ENCODE results near the gene LRRC71. TPM values are rescaled to one million over a fixed set of nuclear protein-coding genes. Genes with fewer than 3 reads are reported as not detected.

The LRRC71 gene
- total RNA-seq: not detected

DNA sequence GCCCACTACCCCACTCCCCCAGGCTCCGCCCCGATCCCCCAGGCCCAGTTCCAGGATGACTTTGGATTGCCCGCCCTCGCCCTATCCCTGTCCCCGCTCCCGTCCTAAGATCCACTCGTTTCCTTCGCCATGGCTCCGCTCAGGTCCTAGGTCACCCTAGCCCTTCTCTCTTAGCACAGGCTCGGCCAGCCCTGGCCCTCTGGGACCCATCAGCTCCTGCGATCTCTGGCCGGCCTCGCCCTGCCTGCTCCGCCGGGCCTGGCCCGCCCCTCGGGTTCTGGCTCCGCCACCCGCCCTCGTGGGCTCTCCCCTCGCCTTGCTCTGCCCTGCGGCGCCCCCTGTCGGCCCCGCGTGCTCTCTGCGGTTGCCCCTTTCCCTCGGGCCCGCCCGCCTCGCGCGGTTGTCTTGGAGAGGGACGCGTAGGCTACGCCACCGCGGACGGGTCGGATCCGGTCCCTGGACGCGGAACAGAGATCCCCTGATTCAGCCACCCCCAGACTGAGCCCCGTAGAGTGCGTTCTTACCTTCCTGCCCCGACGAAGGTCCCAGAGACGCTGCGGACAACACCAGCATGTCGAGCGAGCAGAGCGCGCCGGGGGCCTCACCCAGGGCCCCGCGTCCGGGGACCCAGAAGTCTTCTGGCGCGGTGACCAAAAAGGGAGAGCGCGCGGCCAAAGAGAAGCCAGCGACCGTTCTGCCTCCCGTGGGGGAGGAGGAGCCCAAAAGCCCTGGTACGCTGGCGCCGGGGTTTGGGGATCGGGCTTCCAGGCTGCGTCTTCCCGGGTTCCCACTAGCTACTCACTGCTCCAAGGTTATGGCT is at the start of gene LRRC71:
Gene LRRC71, plus strand, starts transcription at position 400 of the 820 bp plus-strand sequence. Its CDS starts 172 bp downstream, at position 572.
- ChIA-PET CTCF (interaction anchor here (0.8 to 1.4 kb wide), 6 partner anchors 8 to 61 kb away, joined by 3 to 5 read pairs (median 4); no protein-coding TSS in a partner anchor), POLR2A (no interaction called here)
- H3K27ac Mint-ChIP-seq: no peak within 1 kb of the TSS
- H3K4me1 Mint-ChIP-seq (ENCODE audit: low read depth): peaks cover 10% of the 10 kb centered on the region
- DNase-seq (peak; percentile 81), ATAC-seq (peak; percentile 92)
- no peak within 1 kb of the TSS for H3K4me3 Mint-ChIP-seq
- no peaks in the 10 kb centered on the region for H3K9me3 Mint-ChIP-seq (ENCODE audit: insufficient read depth)
- H3K27me3 Mint-ChIP-seq (ENCODE audit: low read depth): peaks cover 75% of the 10 kb centered on the region
- H3K36me3 Mint-ChIP-seq (ENCODE audit: low read depth): no peaks in the 10 kb centered on the region

GRCh38 chr1:156873659-156874058 is 46.8 kb upstream of the LRRC71 start:
- Mint-ChIP-seq H3K36me3 (ENCODE audit: low read depth) (no peaks in the 10 kb centered on the region), H3K4me3 (no peak overlapping the region), H3K27ac (no peak overlapping the region), H3K27me3 (ENCODE audit: low read depth) (peaks cover 3% of the 10 kb centered on the region), H3K9me3 (ENCODE audit: insufficient read depth) (no peaks in the 10 kb centered on the region), H3K4me1 (ENCODE audit: low read depth) (peaks cover 6% of the 10 kb centered on the region)
- no peak for DNase-seq
- ChIA-PET POLR2A (no interaction called here), CTCF (interaction anchor here (1.3 to 1.9 kb wide), 2 partner anchors 14 to 16 kb away, joined by 3 to 6 read pairs; partner anchors contain the start of gene INSRR)
- ATAC-seq: no peak

DNA sequence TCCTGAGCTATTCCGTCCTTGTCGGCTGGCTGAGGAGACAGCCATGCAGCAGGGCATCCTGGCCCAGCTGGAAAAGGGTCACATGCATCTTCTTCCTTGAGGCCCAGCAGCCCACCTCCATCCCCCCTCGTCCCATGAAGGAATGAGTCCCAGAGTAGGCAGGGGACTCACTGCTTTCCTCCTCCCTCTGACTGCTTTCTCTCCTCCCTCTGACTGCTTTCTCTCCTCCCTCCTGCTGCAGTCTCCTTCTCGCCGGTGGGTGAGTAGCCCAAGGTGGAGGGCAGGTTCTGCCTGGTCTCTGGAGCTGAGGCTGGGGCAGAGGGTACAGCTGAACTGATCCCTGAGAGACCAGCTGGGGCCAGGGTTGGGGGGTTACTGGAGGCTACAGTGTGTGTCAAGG is 46.3 kb upstream of the LRRC71 start:
- CTCF ChIA-PET: interaction anchor here (0.7 to 1.9 kb wide), 5 partner anchors 13 to 35 kb away, joined by 3 to 7 read pairs (median 3); partner anchors contain the start of gene INSRR
- ATAC-seq: no peak
- no peak overlapping the region for H3K27ac Mint-ChIP-seq
- peaks cover 5% of the 10 kb centered on the region for H3K27me3 Mint-ChIP-seq (ENCODE audit: low read depth)
- DNase-seq: no peak
- peaks cover 4% of the 10 kb centered on the region for H3K4me1 Mint-ChIP-seq (ENCODE audit: low read depth)
- no peaks in the 10 kb centered on the region for H3K36me3 Mint-ChIP-seq (ENCODE audit: low read depth)
- POLR2A ChIA-PET: no interaction called here
- H3K4me3 Mint-ChIP-seq: no peak overlapping the region
- H3K9me3 Mint-ChIP-seq (ENCODE audit: insufficient read depth): no peaks in the 10 kb centered on the region

DNA sequence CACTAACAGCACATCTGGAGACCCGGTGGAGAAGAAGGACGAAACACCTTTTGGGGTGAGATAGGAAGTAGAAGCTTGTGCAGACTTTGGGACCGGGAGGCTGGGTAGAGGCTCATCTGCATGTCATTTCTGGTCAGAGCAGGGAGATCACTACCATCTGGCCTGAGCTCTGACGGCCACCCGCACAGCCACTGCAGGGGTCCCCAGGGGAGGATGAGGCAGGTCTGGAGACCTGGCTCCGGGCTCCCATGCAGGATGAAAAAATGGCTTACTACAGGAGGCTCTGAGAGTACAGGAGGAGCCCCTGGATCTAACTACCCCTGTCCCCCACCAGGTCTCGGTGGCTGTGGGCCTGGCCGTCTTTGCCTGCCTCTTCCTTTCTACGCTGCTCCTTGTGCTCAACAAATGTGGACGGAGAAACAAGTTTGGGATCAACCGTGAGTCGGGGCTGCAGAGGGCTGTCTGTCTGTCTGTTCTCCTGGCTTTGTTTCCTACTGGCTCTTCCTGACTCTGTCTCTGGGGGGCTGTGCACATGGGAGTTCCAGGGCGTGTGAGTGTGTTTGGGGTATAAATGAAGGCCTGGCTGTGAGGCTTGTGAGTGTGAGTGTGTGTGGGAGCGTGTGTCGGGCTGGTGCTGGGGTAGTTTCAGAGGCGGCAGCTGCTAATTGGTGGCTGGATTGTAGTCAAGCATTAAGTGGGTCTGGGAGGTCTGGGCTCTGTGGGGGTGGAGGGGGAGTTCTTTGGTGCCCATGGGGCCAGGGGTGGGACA is 45.7 kb upstream of the LRRC71 start:
- ATAC-seq: no peak
- H3K36me3 Mint-ChIP-seq (ENCODE audit: low read depth): no peaks in the 10 kb centered on the region
- no peak overlapping the region for H3K27ac Mint-ChIP-seq
- no peak for DNase-seq
- H3K27me3 Mint-ChIP-seq (ENCODE audit: low read depth): peaks cover 7% of the 10 kb centered on the region
- ChIA-PET POLR2A (no interaction called here), CTCF (interaction anchor here (0.7 to 1.4 kb wide), 4 partner anchors 13 to 36 kb away, joined by 3 to 7 read pairs (median 3); no protein-coding TSS in a partner anchor)
- H3K4me3 Mint-ChIP-seq: no peak overlapping the region
- H3K9me3 Mint-ChIP-seq (ENCODE audit: insufficient read depth): no peaks in the 10 kb centered on the region
- peaks cover 1% of the 10 kb centered on the region for H3K4me1 Mint-ChIP-seq (ENCODE audit: low read depth)

- no peaks in the 10 kb centered on the region for H3K36me3 Mint-ChIP-seq (ENCODE audit: low read depth)
- no peaks in the 10 kb centered on the region for H3K4me1 Mint-ChIP-seq (ENCODE audit: low read depth)
- ChIA-PET POLR2A (no interaction called here), CTCF (interaction anchor here (1.3 to 1.4 kb wide), 3 partner anchors 14 to 15 kb away, joined by 3 to 7 read pairs (median 4); partner anchors contain the start of gene NTRK1)
- H3K9me3 Mint-ChIP-seq (ENCODE audit: insufficient read depth): no peaks in the 10 kb centered on the region
- H3K4me3 Mint-ChIP-seq: no peak overlapping the region
- ATAC-seq (no peak), DNase-seq (no peak)
- peaks cover 7% of the 10 kb centered on the region for H3K27me3 Mint-ChIP-seq (ENCODE audit: low read depth)
- no peak overlapping the region for H3K27ac Mint-ChIP-seq
Measured at GRCh38 chr1:156875341-156875615, 45.2 kb upstream of the LRRC71 start.

GRCh38 chr1:156876281-156876680 is 44.2 kb upstream of the LRRC71 start:
- no peak for ATAC-seq
- POLR2A ChIA-PET: no interaction called here

DNA sequence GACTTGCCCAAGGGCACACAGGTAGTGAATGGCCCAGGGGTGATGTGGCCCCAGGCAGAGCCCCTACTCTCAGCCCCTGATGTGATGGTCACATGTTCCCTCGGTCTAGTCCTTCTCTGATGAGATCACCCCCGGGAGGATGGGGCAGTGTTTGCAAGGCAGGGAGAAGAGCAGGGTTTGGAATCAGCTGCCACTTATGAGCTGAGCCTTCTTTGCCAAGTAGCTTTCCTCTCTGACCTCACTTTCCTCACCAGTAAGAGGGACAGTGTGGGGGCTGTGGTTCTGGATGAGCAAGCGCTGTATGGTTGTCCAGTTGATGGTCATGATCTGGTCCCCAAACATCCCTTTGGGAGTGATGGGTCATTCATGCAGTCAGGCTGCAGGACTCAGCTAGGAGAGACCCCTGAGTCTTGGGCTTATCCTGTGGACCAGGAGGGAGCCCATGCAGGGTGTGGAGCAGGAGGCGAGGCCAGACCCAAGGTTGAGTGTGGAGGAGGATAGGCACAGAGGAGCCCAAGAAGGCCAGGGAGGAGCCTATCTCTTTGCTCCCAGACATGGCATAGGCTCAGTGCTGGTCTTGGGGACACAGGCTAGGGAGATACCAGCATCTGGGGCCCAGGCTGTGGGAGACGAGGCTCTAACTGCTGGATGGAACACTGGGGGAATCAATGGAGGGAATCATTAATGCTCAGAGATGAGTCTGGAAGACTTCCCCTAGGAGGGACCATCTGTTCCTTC is 42.8 kb upstream of the LRRC71 start:
- POLR2A ChIA-PET: interaction anchor here (0.7 kb wide), 1 partner anchor 60 kb away, joined by 3 read pairs; no protein-coding TSS in a partner anchor
- DNase-seq: no peak
- no peak overlapping the region for H3K4me3 Mint-ChIP-seq
- no peak overlapping the region for H3K27ac Mint-ChIP-seq
- CTCF ChIA-PET: interaction anchor here (1.1 to 3.1 kb wide), 2 partner anchors 13 to 17 kb away, joined by 4 to 22 read pairs; partner anchors contain the start of gene NTRK1
- no peaks in the 10 kb centered on the region for H3K9me3 Mint-ChIP-seq (ENCODE audit: insufficient read depth)
- no peaks in the 10 kb centered on the region for H3K36me3 Mint-ChIP-seq (ENCODE audit: low read depth)
- H3K27me3 Mint-ChIP-seq (ENCODE audit: low read depth): peaks cover 7% of the 10 kb centered on the region
- ATAC-seq: no peak
- H3K4me1 Mint-ChIP-seq (ENCODE audit: low read depth): no peaks in the 10 kb centered on the region

More at GRCh38 chr1:156876281-156876680, 44.2 kb upstream of the LRRC71 start:
- Mint-ChIP-seq H3K27me3 (ENCODE audit: low read depth) (peaks cover 7% of the 10 kb centered on the region), H3K4me3 (no peak overlapping the region), H3K27ac (no peak overlapping the region), H3K9me3 (ENCODE audit: insufficient read depth) (no peaks in the 10 kb centered on the region), H3K36me3 (ENCODE audit: low read depth) (no peaks in the 10 kb centered on the region), H3K4me1 (ENCODE audit: low read depth) (no peaks in the 10 kb centered on the region)
- DNase-seq: no peak
- CTCF ChIA-PET: interaction anchor here (0.9 to 3.1 kb wide), 5 partner anchors 14 to 185 kb away, joined by 3 to 22 read pairs (median 4); partner anchors contain the start of gene NTRK1

DNA sequence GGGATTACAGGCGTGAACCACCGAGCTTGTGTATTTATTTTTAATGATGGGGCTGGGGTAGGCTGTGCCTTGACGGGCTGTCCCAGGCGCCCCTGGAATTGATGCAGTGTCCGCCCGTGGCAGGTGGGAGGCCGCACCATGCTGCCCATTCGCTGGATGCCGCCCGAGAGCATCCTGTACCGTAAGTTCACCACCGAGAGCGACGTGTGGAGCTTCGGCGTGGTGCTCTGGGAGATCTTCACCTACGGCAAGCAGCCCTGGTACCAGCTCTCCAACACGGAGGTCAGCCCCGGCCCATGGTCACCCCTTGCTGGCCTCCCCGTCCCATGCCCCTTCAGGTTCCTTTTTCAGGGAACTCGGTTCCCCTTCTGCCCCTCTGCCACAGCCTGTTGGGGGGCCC is 40.6 kb upstream of the LRRC71 start:
- Mint-ChIP-seq H3K9me3 (ENCODE audit: insufficient read depth) (no peaks in the 10 kb centered on the region), H3K27ac (no peak overlapping the region), H3K27me3 (ENCODE audit: low read depth) (peaks cover 12% of the 10 kb centered on the region), H3K4me3 (no peak overlapping the region), H3K4me1 (ENCODE audit: low read depth) (no peaks in the 10 kb centered on the region), H3K36me3 (ENCODE audit: low read depth) (no peaks in the 10 kb centered on the region)
- ATAC-seq (no peak), DNase-seq (no peak)
- POLR2A ChIA-PET: interaction anchor here (1.4 kb wide), 1 partner anchor 9 kb away, joined by 4 read pairs; no protein-coding TSS in a partner anchor
- CTCF ChIA-PET: interaction anchor here (1.4 to 2.3 kb wide), 3 partner anchors 10 to 19 kb away, joined by 4 to 15 read pairs (median 8); partner anchors contain the start of gene NTRK1

- ATAC-seq (no peak), DNase-seq (no peak)
- peaks cover 17% of the 10 kb centered on the region for H3K27me3 Mint-ChIP-seq (ENCODE audit: low read depth)
- H3K36me3 Mint-ChIP-seq (ENCODE audit: low read depth): no peaks in the 10 kb centered on the region
- H3K9me3 Mint-ChIP-seq (ENCODE audit: insufficient read depth): no peaks in the 10 kb centered on the region
- ChIA-PET CTCF (interaction anchor here (0.9 to 2.3 kb wide), 7 partner anchors 10 to 155 kb away, joined by 3 to 15 read pairs (median 4); partner anchors contain the start of genes INSRR and NTRK1), POLR2A (interaction anchor here (1.4 kb wide), 1 partner anchor 9 kb away, joined by 4 read pairs; no protein-coding TSS in a partner anchor)
- no peaks in the 10 kb centered on the region for H3K4me1 Mint-ChIP-seq (ENCODE audit: low read depth)
- no peak overlapping the region for H3K27ac Mint-ChIP-seq
- H3K4me3 Mint-ChIP-seq: no peak overlapping the region
Measured at GRCh38 chr1:156880473-156880872, 40.0 kb upstream of the LRRC71 start.

DNA sequence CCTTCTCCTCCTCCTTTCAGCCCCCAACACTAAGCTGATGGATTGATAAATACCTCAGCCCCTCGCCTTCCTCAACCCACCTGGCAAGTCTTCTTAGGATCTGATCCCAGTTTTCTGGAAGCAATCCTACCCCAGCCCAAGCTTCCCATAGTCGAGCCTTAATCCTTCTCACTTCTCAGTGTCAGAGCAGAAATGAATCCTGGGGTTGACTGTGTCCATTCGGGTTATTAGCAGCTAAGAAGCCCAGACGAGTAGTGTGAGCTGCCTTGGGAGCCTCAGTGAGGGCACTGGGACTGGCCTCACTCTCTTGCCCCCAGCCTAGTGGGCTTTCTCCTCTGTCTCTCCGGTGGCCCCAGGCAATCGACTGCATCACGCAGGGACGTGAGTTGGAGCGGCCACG is 39.3 kb upstream of the LRRC71 start:
- H3K4me3 Mint-ChIP-seq: no peak overlapping the region
- ATAC-seq: no peak
- no peaks in the 10 kb centered on the region for H3K36me3 Mint-ChIP-seq (ENCODE audit: low read depth)
- POLR2A ChIA-PET: interaction anchor here (1.4 kb wide), 1 partner anchor 8 kb away, joined by 4 read pairs; no protein-coding TSS in a partner anchor
- no peaks in the 10 kb centered on the region for H3K4me1 Mint-ChIP-seq (ENCODE audit: low read depth)
- CTCF ChIA-PET: interaction anchor here (0.9 to 2.3 kb wide), 7 partner anchors 9 to 155 kb away, joined by 3 to 15 read pairs (median 4); partner anchors contain the start of gene INSRR
- H3K27ac Mint-ChIP-seq: no peak overlapping the region
- no peak for DNase-seq
- peaks cover 22% of the 10 kb centered on the region for H3K27me3 Mint-ChIP-seq (ENCODE audit: low read depth)
- H3K9me3 Mint-ChIP-seq (ENCODE audit: insufficient read depth): no peaks in the 10 kb centered on the region

DNA sequence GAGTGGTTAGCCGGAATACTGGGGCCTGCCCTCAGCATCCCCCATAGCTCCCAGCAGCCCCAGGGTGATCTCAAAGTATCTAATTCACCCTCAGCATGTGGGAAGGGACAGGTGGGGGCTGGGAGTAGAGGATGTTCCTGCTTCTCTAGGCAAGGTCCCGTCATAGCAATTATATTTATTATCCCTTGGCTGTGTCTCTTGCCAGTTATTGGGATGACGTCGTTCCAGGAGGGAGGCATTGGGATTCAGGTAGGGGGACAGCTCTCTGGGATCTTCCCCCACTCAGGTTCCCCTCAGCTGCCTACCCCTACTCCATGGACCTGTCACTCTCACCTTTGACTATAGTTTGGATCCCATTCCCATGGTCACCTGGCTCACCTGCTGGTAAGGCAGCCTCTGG is 38.8 kb upstream of the LRRC71 start:
- no peaks in the 10 kb centered on the region for H3K4me1 Mint-ChIP-seq (ENCODE audit: low read depth)
- DNase-seq (no peak), ATAC-seq (no peak)
- POLR2A ChIA-PET: no interaction called here
- no peaks in the 10 kb centered on the region for H3K9me3 Mint-ChIP-seq (ENCODE audit: insufficient read depth)
- no peak overlapping the region for H3K4me3 Mint-ChIP-seq
- no peaks in the 10 kb centered on the region for H3K36me3 Mint-ChIP-seq (ENCODE audit: low read depth)
- CTCF ChIA-PET: interaction anchor here (0.9 to 2.3 kb wide), 8 partner anchors 8 to 156 kb away, joined by 3 to 15 read pairs (median 5); partner anchors contain the start of gene INSRR
- H3K27ac Mint-ChIP-seq: no peak overlapping the region
- H3K27me3 Mint-ChIP-seq (ENCODE audit: low read depth): peaks cover 27% of the 10 kb centered on the region
